ENCODE measurements around the gene PRELID3B. TPM values are rescaled to one million over a fixed set of nuclear protein-coding genes. Genes with fewer than 3 reads are reported as not detected.

The PRELID3B gene
- total RNA-seq, 1 experiment from 2014 or later: 85.1 TPM

GRCh38 chr20:59010321-59010994 lies 32.1 kb downstream of the PRELID3B start:
- peak; percentile 80 for DNase-seq (ENCODE audit: low read depth)

DNA sequence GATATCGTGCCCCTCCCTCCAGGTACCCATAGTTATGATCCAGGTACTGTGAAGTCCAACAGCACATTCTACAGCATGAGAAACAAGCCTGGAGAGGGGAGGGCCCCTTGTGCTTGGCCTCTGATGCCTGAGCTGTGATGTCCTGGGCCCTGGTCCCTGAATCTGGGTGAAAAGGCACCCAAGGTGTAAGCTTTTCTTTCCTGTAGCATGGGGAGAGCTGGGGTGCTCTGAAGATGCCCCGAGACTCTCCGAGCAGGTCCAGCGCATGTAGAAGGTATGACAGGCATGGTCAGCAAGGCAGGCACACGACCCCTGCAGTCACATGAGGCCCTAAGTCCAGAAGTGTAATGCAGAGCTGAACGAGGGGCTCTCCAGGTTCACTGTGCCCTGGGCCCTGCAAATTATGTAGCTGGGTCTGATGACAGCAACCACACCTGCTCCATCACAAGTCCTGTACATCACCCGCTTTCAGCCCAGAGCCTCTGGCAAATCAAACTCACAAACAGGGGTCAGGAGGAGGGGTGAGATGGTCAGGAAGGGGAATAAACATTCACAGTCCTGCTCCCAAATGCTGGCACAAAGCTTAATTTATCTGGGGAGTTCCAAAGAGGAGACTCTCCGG lies 33.8 kb downstream of the PRELID3B start:
- no peak for DNase-seq (ENCODE audit: low read depth)

DNA sequence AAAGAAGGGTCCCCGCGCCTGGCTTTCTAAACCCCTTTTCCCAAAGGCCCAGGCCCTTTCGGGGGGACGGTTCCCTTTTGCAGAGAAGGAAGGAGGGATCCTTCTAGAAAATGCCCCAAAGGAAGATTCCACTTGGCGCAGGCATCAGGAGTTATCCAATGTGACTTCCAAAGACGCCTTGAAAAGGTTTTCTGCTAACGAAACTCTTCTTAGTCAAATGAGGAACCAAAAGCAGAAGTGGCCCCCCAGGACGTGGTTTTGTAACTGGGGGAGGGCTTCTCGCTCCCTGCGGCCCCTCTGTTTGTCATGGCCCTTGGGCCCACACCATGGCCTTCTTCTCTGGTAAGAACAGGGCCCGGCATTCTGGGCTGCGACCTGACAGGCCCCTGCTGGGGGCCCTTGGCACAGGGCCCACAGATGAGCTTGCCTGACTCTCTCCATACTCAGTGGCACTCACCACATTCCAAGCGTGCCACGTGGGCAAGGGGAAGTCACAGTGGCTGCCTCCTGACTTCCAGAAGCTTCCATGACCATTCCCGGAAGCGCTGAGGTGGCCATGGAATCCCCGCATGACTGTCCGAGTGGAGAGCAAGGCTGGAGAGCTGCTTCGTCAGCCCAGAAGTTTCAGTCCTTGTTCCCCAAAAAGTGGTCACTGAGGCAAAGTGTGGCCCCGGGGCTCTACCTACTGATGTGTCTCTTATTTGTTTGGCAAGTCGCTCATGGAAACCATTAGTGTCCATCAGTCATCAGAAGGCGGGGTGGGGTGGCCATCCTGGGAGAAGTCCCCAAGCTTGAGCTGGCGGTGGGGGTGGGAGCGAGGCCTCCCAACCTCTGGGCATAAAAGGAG lies 34.7 kb downstream of the PRELID3B start:
- peak; percentile 48 for DNase-seq (ENCODE audit: low read depth)

DNA sequence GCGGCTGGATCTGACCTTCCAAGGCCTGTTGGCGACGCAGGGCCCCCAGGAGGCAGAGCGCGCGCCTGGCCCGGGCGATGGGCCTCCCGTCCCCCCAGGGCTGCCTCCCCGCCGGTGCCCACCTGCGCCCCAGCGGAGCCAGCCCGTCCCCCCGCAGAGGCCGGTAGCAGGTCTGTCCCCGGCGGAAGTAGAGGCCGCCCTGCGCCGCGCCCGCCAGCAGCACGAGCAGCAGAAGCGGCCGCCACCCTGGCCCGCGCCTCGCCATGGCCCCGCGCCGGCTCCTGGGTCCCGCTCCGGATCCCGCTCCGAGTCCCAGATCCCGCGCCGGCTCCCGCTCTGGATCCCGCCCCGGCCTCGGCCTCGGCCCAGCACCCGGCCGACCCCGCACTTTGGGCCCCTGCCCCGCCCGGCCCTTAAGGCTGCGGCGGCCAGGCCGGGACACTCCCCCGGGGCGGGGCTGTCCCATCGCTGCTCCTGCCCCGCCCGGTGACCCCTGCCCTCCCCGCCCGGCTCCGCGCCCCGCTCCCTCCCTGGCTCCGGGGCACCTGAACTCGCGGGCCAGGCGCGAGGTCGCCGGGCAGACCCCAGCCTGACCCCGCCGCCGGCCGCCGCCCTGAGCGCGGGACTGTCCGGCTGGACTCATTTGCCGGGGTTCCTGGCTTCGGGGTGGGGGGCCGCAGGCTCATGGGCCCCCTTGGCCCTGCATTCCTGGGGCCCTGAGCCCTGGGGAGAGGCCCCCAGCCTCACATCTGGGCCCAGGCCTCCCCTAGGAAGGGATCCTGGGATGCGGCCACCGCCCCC lies 35.5 kb downstream of the PRELID3B start, which contains the start of gene CTSZ:
TSS of gene CTSZ (minus strand) at position 391 of the 801 bp plus-strand sequence. CDS start at position 265, 126 bp downstream.
- peak; percentile 51 for DNase-seq (ENCODE audit: low read depth)

DNA sequence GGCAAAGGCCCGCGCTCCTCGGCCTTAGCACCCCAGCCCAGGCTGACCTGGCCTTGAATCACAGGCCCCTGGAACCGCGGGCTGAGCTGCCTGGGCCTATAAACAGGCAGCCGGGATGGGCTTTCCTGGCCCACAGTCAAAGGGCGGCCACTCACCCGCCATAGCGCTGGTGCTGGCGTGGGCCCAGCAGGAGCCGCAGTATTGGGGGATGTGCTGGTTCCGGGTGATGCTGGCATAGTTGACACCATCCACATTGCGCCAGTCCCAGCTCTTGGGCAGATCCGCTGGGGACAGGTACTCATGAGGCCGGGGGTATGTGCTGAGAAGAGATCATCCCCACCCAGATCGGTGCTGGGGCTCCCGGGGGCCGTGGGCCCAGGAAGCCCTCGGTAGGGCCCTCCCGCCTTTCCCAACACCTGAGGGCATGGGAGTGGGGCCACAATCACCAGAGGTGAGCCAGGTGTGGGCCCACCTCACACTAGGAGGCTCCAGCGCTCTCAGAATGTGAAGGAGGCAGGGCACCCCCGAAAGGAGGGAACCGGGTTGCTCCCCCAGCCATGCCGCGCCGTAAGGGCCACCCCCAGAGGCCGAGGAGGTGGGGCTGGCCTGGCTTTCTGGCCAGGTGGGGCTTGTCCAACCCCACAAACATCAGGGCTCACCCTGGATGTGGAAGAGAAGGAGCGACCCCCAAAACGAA lies 36.3 kb downstream of the PRELID3B start:
- peak; percentile 51 for DNase-seq (ENCODE audit: low read depth)

- DNase-seq (ENCODE audit: low read depth): no peak
Measured at GRCh38 chr20:59005523-59006166, 36.9 kb downstream of the PRELID3B start.

- DNase-seq (ENCODE audit: low read depth): no peak
Measured at GRCh38 chr20:59004763-59005522, 37.6 kb downstream of the PRELID3B start.

DNA sequence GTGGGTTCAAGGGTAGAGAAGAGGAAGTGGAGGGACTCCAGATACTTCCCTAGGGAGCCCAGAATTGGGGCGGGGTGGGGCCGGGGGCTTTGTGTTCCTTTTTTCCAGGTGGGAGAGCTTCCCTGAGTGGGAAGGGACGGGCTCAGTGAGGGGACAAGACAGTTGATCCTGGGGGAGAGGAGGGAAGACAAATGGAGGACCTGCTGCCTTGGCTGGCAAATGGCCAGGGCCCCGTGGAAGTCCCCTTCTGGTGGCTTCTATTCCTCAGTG lies 38.2 kb downstream of the PRELID3B start:
- DNase-seq (ENCODE audit: low read depth): no peak

DNA sequence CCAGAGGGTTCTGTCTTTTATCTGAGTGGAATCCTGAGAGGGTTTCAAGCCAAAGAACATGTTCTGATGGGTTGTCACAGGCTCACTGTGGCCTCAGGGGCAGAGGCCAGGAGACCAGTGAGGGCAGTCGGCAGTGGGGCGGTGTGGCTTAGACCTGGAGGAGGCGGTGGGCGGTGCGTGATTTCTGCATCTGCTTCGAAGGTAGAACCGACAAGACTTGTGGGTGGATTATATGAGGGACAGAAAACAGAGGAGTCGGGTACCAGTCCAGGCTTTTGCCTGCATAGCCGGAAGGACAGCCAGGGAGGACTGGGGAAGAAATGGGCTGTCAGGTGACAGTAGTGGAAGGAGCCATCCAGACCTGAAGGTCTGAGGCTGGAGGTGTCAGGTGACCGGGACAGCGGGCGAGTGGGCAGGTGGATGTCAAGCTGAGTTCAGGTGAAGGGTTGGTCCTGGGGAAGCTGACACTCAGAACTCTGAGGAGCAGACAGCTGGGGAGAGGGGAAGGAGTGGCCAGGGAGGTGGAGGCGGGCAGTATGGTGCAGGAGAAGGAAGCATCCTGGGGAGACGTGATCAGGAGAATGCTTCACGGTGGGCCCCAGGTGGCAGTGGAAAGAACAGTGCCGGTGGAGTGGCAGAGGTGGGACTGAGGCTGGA lies 38.6 kb downstream of the PRELID3B start:
- DNase-seq (ENCODE audit: low read depth): no peak

DNA sequence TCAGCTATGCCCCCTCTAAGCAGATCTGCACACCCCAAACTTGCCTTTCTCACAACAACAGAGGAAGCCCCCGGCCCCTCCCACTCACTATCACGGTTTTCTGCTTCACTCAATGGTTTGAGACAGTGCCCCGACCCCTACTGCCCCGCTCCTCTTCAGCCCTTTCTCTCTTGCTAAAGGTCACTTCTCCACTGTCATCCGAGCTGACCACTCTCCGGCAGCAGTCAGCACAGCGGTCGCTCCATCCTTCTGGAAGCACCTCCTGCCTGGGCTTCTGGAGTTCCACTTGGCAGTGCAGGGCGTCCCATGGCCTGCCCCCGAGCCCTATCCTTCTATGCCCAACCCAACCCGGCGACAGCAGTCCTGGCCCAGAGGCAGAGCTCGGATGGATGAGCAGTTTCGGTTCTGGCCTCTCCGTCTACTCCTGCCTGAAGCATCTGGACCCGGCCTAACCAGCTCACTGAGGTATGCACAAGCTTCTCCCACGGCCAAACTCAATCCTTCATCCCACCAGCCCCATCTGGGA lies 39.6 kb downstream of the PRELID3B start:
- no peak for DNase-seq (ENCODE audit: low read depth)

DNA sequence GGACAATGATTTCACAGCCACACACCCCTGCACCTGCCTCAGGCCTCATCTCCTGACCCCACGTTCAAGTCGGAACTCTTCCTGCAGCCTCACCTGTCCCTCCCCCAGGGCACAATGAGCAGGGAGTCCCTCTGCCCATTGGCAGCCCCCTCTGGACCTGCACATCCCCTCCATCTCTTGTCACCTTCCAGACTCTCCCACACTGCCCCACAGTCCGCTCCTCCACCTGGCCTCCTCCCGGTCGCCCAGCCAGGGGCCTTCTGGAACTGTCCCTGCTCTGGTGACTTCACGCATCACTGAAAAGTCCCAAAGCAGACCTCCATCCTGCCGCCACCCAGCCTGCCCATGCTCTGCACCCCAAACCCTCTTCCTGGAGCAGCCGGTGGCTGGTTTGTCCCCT lies 40.2 kb downstream of the PRELID3B start:
- no peak for DNase-seq (ENCODE audit: low read depth)

GRCh38 chr20:59001449-59002171 lies 41.0 kb downstream of the PRELID3B start:
- no peak for DNase-seq (ENCODE audit: low read depth)

DNA sequence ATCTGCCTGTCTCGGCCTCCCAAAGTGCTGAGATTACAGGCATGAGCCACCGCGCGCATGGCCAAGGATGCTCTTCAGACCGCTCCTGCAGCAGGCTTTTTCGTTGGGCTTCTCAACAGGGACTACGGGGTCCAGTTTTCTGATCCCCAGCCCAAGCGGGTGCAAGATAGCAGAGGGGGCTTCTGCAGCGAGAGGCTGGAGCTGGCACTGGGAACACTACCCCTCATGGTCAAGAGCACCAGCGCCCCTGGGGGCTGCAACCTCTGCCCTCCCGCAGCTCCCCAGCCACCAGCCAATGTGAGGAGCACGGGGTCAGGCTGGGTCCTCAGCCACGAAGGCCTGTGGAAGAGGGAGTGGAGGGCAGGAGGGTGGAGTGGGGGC lies 41.5 kb downstream of the PRELID3B start:
- DNase-seq (ENCODE audit: low read depth): no peak

- no peak for DNase-seq (ENCODE audit: low read depth)
Measured at GRCh38 chr20:59000326-59000725, 42.3 kb downstream of the PRELID3B start.

DNA sequence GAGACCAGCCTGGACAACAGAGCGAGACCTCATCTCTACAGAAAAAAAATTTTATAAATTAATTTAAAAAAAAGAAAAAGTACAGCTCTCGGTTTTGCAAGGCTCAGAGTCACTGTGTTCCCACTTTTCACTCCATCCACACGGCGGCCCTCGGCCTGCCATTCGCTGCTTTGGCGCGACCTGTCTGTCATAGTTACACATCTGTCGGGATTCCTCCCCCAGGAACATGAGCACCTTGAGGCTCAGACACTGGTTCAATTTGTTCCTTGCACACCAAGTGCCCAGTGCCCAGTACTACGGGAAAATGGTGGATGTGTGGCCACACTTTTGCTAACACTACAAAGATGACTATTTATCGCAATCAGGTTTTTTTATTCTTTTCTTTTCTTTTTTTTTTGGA lies 43.9 kb downstream of the PRELID3B start:
- no peak for DNase-seq (ENCODE audit: low read depth)

DNA sequence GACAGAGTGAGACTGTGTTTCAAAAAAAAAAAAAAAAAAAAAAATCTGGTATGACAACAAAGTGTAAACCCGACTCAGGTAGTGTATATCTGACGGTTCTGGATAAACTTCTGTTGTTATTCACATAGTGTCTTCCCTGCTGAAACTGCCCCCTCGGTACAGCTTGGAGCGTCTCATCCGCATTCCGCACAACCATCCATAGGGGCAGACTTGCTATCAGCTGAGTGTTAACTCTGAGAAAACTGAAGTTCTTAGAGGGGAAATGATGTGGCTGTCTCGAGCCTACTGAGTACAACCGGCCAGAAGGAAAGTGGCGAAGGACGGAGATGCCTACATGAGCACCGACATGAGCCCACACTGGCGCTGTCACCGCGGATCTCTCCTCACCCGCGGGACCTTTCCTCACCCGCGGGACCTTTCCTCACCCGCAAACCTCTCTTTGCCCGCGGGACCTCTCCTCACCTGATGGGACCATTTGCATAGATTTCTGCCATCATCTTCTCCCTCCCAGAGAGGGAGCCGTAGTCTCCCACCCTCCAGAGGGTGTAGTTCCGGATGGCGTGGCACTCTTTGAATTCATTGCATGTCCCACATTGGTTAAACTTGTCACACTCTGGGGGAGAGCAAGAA lies 45.3 kb downstream of the PRELID3B start:
- DNase-seq (ENCODE audit: low read depth): no peak

DNA sequence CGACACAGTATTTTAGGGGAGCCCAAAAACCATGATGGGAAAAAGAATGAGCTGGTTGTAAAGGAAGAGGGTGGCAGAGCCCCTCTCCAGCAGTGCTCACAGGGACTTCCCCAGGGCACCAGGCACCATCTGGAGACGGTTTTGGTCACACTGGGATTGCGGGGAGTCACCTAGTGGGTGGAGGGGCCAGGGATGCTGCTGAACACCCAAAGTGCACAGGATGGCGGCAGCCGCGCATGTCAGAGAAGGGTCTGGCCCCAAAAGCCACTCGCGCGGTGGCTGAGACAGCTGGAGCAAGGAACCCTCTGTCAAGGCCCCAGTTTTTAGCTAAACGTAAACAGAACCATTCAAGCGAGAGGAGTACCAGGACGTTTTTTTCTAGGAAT lies 46.4 kb downstream of the PRELID3B start:
- DNase-seq (ENCODE audit: low read depth): no peak

All from Daoy (cell line).